GM23338 (cell line): ENCODE data around the gene SPATC1L. TPM values are rescaled to one million over a fixed set of nuclear protein-coding genes. Genes with fewer than 3 reads are reported as not detected.

ENCODE experiments used
- ATAC-seq: fragments of 200-7000 bp; cut with Tn5 transposase; 3 replicates; pipeline ENCODE4 v1.9.1; 2020
- DNase-seq: peaks from one replicate; pipeline ENCODE4 v3.0.0-alpha.2; 2015; ENCODE audit warnings: low spot score
- H2AFZ ChIP-seq: fragments of 200-600 bp; sonication (generic); 2 replicates; pipeline ENCODE4 v1.8.0; 2016; ENCODE audit warnings: antibody characterized with exemption, mild to moderate bottlenecking, moderate library complexity
- H3F3A ChIP-seq: fragments of 200-600 bp; sonication (generic); replicated peaks from 2 replicates; pipeline ENCODE4 v1.8.0; 2017; ENCODE audit warnings: antibody characterized with exemption, mixed run types, low read depth
- H3K27ac ChIP-seq: fragments of 200-600 bp; sonication (generic); 2 replicates; pipeline ENCODE4 v1.6.1; 2016; ENCODE audit warnings: low read depth
- H3K27me3 ChIP-seq: fragments of 200-600 bp; sonication (generic); 2 replicates; pipeline ENCODE4 v1.8.0; 2016; ENCODE audit warnings: mild to moderate bottlenecking, mixed run types, moderate library complexity; ENCODE audit not compliant: insufficient read depth
- H3K36me3 ChIP-seq: fragments of 200-600 bp; sonication (generic); 2 replicates; pipeline ENCODE4 v1.8.0; 2016; ENCODE audit warnings: mild to moderate bottlenecking; ENCODE audit not compliant: insufficient read depth
- H3K4me1 ChIP-seq: fragments of 200-600 bp; sonication (generic); 2 replicates; pipeline ENCODE4 v1.8.0; 2016; ENCODE audit warnings: mild to moderate bottlenecking, moderate library complexity; ENCODE audit not compliant: insufficient read depth
- H3K4me2 ChIP-seq: fragments of 200-600 bp; sonication (generic); 2 replicates; pipeline ENCODE4 v1.7.1; 2017; ENCODE audit warnings: mixed run types
- H3K4me3 ChIP-seq: fragments of 200-600 bp; sonication (generic); 2 replicates; pipeline ENCODE4 v1.6.1; 2016; ENCODE audit warnings: mixed run types
- H3K79me2 ChIP-seq: fragments of 200-600 bp; sonication (generic); replicated peaks from 2 replicates; pipeline ENCODE4 v1.8.0; 2017; ENCODE audit warnings: mild to moderate bottlenecking; ENCODE audit not compliant: insufficient read depth
- H3K9me2 ChIP-seq: fragments of 200-600 bp; sonication (generic); 2 replicates; pipeline ENCODE4 v1.8.0; 2017; ENCODE audit not compliant: insufficient read depth
- H4K20me1 ChIP-seq: fragments of 200-600 bp; sonication (generic); replicated peaks from 2 replicates; pipeline ENCODE4 v1.8.0; 2017; ENCODE audit warnings: mild to moderate bottlenecking; ENCODE audit not compliant: insufficient read depth
- H3K27ac Mint-ChIP-seq: 2 replicates; pipeline ENCODE4 v1.8.0; 2020; ENCODE audit warnings: inconsistent platforms, mild to moderate bottlenecking, moderate library complexity, mixed read lengths
- H3K27me3 Mint-ChIP-seq: 3 replicates; pipeline ENCODE4 v1.8.0; 2022; ENCODE audit warnings: low read depth, mild to moderate bottlenecking, moderate library complexity, mixed read lengths, inconsistent platforms; ENCODE audit not compliant: insufficient read depth, poor library complexity
- H3K36me3 Mint-ChIP-seq: 3 replicates; pipeline ENCODE4 v1.8.0; 2021; ENCODE audit warnings: low read depth, mild to moderate bottlenecking, inconsistent platforms, moderate library complexity, mixed read lengths
- H3K4me1 Mint-ChIP-seq: 3 replicates; pipeline ENCODE4 v1.8.0; 2020; ENCODE audit warnings: mild to moderate bottlenecking, inconsistent platforms, mixed read lengths
- H3K4me3 Mint-ChIP-seq: 3 replicates; pipeline ENCODE4 v1.8.0; 2021; ENCODE audit warnings: moderate library complexity, mild to moderate bottlenecking, inconsistent platforms, mixed read lengths
- H3K9me3 Mint-ChIP-seq: 3 replicates; pipeline ENCODE4 v1.8.0; 2020; ENCODE audit warnings: moderate library complexity, mild to moderate bottlenecking, inconsistent platforms, mixed read lengths
- EZH2 ChIP-seq: fragments of 200-600 bp; sonication (generic); IDR thresholded peaks from one replicate; pipeline ENCODE4 v1.8.0; 2017; ENCODE audit warnings: antibody characterized with exemption, mild to moderate bottlenecking, low read depth; ENCODE audit not compliant: unreplicated experiment
- EZH2phosphoT487 ChIP-seq: fragments of 200-600 bp; sonication (generic); IDR thresholded peaks from one replicate; pipeline ENCODE4 v1.8.1; 2018; ENCODE audit warnings: antibody characterized with exemption; ENCODE audit not compliant: unreplicated experiment
- JUNB ChIP-seq: IDR thresholded peaks from one replicate; pipeline ENCODE4 v1.6.1; 2016; ENCODE audit warnings: antibody characterized with exemption; ENCODE audit not compliant: unreplicated experiment
- NANOG ChIP-seq: IDR thresholded peaks from 2 replicates; pipeline ENCODE4 v1.6.1; 2016; ENCODE audit warnings: antibody characterized with exemption, borderline replicate concordance
- POLR2AphosphoS5 ChIP-seq: IDR thresholded peaks from 2 replicates; pipeline ENCODE4 v1.6.1; 2016; ENCODE audit warnings: antibody characterized with exemption, low read depth
- STAT1 ChIP-seq: IDR thresholded peaks from one replicate; pipeline ENCODE4 v1.6.1; 2016; ENCODE audit warnings: antibody characterized with exemption; ENCODE audit not compliant: unreplicated experiment
- ZNF331 ChIP-seq: fragments of 250-450 bp; sonication (Bioruptor Pico); IDR thresholded peaks from 2 replicates; pipeline ENCODE4 v1.5.0; 2020; ENCODE audit warnings: low read depth, mild to moderate bottlenecking, moderate library complexity
- polyA plus RNA-seq: library from polyadenylated mRNA; unstranded; fragments of >200 nt; fragmentation: Nextera tagmentation; extraction: Ambion mirVana; gene quantifications from 2 replicates; pipeline ENCODE4 v1.2.1, GENCODE V29; 2016
- total RNA-seq: library from RNA; depleted of rRNA; stranded (reverse); fragments of >200 nt; shearing (Covaris generic); gene quantifications from 2 replicates; pipeline ENCODE4 v1.2.3, GENCODE V29; 2014
- TF ChIP-seq, protein P1 (sequence below), 2 experiments: fragments of 200-600 bp in 1 of 2; sonication (generic) in 1 of 2; conservative IDR thresholded peaks; 2 replicates each; pipeline versions ENCODE4 v1.5.1 to v1.6.1; 2016 to 2017; ENCODE audit warnings: antibody characterized with exemption in 2 of 2, low read depth in 2 of 2, mild to moderate bottlenecking in 2 of 2, moderate library complexity in 1 of 2
- TF ChIP-seq, protein P2 (sequence below): IDR thresholded peaks from one replicate; pipeline ENCODE4 v1.6.1; 2018; ENCODE audit warnings: antibody characterized with exemption; ENCODE audit not compliant: unreplicated experiment

The SPATC1L gene
- total and polyA plus RNA-seq, 2 experiments from 2014 or later, result 37.6 to 70.2 TPM

DNA sequence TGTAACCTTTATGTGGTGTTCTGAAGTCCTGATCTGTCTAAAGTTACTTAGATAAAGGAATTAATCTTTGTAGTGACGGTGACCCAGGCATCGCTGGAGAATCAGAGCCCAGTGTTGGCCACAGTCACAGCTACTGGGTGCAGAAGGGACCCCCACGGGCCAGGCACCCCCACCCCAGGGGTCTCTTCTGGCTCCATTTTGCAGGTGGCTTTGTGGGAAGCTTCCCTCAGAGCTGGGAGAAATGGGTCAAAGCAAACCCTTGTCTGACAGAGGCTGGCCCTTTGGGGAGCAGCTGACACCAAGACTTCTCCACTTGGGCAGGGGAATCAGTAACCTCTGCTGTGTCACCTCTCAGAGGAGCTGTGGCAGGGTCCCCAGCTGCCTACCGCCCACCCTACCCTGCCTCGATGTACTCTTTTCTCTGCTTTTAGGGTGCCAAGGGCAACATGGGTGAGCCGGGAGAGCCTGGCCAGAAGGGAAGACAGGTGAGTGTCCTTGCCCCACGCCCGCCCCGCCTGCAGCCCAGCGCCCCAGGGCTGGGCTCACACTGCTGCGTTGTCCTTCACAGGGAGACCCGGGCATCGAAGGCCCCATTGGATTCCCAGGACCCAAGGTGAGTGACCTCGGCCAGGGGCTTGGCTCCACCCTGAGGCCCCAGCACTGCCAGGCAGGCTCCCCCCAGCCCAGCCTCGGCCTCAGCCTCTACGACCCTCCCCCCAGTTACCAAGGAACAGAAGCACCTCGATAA lies 68.6 kb downstream of the SPATC1L start (continued):
- TF ChIP-seq NANOG, result no peak
- no peak for TF ChIP-seq ZNF331 (CRISPR knock-in tag)
- TF ChIP-seq, protein P1, sequence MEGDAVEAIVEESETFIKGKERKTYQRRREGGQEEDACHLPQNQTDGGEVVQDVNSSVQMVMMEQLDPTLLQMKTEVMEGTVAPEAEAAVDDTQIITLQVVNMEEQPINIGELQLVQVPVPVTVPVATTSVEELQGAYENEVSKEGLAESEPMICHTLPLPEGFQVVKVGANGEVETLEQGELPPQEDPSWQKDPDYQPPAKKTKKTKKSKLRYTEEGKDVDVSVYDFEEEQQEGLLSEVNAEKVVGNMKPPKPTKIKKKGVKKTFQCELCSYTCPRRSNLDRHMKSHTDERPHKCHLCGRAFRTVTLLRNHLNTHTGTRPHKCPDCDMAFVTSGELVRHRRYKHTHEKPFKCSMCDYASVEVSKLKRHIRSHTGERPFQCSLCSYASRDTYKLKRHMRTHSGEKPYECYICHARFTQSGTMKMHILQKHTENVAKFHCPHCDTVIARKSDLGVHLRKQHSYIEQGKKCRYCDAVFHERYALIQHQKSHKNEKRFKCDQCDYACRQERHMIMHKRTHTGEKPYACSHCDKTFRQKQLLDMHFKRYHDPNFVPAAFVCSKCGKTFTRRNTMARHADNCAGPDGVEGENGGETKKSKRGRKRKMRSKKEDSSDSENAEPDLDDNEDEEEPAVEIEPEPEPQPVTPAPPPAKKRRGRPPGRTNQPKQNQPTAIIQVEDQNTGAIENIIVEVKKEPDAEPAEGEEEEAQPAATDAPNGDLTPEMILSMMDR (conservative IDR thresholded peaks at IDR 0.05; ENCODE audit: low read depth in 2 of 2), result no peak
- TF ChIP-seq, protein P2, sequence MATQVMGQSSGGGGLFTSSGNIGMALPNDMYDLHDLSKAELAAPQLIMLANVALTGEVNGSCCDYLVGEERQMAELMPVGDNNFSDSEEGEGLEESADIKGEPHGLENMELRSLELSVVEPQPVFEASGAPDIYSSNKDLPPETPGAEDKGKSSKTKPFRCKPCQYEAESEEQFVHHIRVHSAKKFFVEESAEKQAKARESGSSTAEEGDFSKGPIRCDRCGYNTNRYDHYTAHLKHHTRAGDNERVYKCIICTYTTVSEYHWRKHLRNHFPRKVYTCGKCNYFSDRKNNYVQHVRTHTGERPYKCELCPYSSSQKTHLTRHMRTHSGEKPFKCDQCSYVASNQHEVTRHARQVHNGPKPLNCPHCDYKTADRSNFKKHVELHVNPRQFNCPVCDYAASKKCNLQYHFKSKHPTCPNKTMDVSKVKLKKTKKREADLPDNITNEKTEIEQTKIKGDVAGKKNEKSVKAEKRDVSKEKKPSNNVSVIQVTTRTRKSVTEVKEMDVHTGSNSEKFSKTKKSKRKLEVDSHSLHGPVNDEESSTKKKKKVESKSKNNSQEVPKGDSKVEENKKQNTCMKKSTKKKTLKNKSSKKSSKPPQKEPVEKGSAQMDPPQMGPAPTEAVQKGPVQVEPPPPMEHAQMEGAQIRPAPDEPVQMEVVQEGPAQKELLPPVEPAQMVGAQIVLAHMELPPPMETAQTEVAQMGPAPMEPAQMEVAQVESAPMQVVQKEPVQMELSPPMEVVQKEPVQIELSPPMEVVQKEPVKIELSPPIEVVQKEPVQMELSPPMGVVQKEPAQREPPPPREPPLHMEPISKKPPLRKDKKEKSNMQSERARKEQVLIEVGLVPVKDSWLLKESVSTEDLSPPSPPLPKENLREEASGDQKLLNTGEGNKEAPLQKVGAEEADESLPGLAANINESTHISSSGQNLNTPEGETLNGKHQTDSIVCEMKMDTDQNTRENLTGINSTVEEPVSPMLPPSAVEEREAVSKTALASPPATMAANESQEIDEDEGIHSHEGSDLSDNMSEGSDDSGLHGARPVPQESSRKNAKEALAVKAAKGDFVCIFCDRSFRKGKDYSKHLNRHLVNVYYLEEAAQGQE, result no peak
- TF ChIP-seq EZH2phosphoT487, result no peak
- no peak for TF ChIP-seq POLR2AphosphoS5
- TF ChIP-seq STAT1, result no peak

DNA sequence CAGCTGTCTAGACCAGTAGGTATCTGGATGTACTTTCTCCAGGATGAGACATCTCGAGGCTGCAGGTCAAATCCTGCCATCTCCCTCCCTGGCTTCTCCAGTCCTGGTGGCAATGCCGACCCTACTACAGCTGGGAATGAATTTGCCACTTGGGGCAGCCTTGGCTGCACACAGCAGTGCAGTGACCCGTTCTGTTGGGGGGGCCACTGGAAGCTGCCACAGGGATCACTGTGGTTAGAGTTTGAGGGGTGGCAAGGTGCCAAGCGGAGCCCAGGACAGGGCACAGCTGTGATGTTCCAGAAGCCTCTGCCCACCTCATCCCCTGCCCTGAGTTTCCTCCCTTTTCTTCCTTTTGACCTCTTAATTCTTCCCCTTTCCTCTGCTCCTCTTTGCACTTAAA lies 69.3 kb downstream of the SPATC1L start:
- H3K36me3 Mint-ChIP-seq, result peaks cover 34% of the 10 kb centered on the region
- H3K27ac ChIP-seq, result no peak overlapping the region
- H3K36me3 ChIP-seq, result peaks cover 15% of the 10 kb centered on the region
- H3K79me2 ChIP-seq, result no peaks in the 10 kb centered on the region
- ATAC-seq (no peak), DNase-seq (no peak)
- H3K4me3 Mint-ChIP-seq, result no peak overlapping the region
- 0 out of 3 replicates have a peak, but pooled peaks cover 6% of the 10 kb centered on the region for H3K9me3 Mint-ChIP-seq
- no peaks in the 10 kb centered on the region for H3K4me1 ChIP-seq
- H3K4me1 Mint-ChIP-seq, result no peaks in the 10 kb centered on the region
- no peak overlapping the region for H3K4me3 ChIP-seq
- no peaks in the 10 kb centered on the region for H3K27me3 ChIP-seq
- TF ChIP-seq EZH2 (no peak), NANOG (no peak), STAT1 (no peak), JUNB (no peak)
- no peaks in the 10 kb centered on the region for H3K9me2 ChIP-seq
- H3K27ac Mint-ChIP-seq, result no peak overlapping the region
- H3K4me2 ChIP-seq, result no peak overlapping the region
- H3K27me3 Mint-ChIP-seq, result no peaks in the 10 kb centered on the region
- no peak overlapping the region for H2AFZ ChIP-seq
- H4K20me1 ChIP-seq, result no peaks in the 10 kb centered on the region
- no peaks in the 10 kb centered on the region for H3F3A ChIP-seq
